HL-60 (cell line): ENCODE results near the gene TENM4.

Experiments
- CTCF ChIP-seq: IDR thresholded peaks from one replicate; pipeline ENCODE4 v1.5.1; 2011; ENCODE audit warnings: low read length, control low read depth, inconsistent platforms; ENCODE audit not compliant: insufficient read depth
- POLR2AphosphoS5 ChIP-seq: IDR thresholded peaks from 2 replicates; pipeline ENCODE4 v1.6.1; 2012; ENCODE audit warnings: low read depth

GRCh38 chr11:79403839-79404238 lies 37.0 kb downstream of the TENM4 start:
- TF ChIP-seq POLR2AphosphoS5 (no peak), CTCF (no peak)
